ENCODE data around the gene RADX. TPM values are rescaled to one million over a fixed set of nuclear protein-coding genes. Genes with fewer than 3 reads are reported as not detected.

Gene RADX
- total and polyA plus RNA-seq, 2 of the 13 experiments (the other 11 are each of a cell fraction or from before 2014, with no cell fraction given) = 1.1 to 2.7 TPM

DNA sequence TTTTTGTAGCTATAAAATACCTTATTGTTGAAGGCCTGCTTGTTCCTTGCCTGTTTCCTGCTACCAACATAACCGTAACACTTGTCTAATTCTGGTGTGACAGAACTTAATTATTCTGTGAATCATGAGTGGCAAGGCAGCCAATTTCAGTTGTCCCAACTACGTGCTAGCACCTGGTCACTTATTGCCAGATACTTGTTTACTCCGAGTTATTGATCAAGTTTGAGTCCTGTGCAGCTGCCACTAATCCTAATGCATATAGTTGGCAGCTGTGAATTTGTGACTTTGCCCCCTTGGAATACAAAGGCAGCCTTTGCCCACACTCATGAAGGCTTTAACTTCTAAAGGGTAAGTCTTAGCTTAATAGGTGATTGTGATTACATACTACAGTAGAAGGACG, 106.9 kb downstream of the RADX start (continued):
- TF ChIP-seq ZNF510 (CRISPR knock-in tag; IDR thresholded peaks at IDR 0.05; ENCODE audit: low read depth) (no peak), ASH2L (IDR thresholded peaks at IDR 0.05; ENCODE audit: insufficient read length, low read depth, low read length) (peak; percentile 31), ZNF496 (CRISPR knock-in tag; IDR thresholded peaks at IDR 0.05; ENCODE audit: insufficient replicate concordance) (no peak), TBP (CRISPR knock-in tag; IDR thresholded peaks at IDR 0.05) (no peak), POGZ (CRISPR knock-in tag; IDR thresholded peaks at IDR 0.05) (peak; percentile 40; the same call in 1 of the 2 replicates), FIP1L1 (IDR thresholded peaks at IDR 0.05; ENCODE audit: borderline replicate concordance, insufficient read depth, low read depth, low read length) (no peak), HNF4A (CRISPR knock-in tag; IDR thresholded peaks at IDR 0.05) (peak; percentile 73), ATM (IDR thresholded peaks at IDR 0.05; ENCODE audit: borderline replicate concordance) (no peak), ZMYM4 (CRISPR knock-in tag; IDR thresholded peaks at IDR 0.05) (peak; percentile 22; the same call in 1 of the 2 replicates), ZNF333 (CRISPR knock-in tag; IDR thresholded peaks at IDR 0.05; ENCODE audit: borderline replicate concordance) (no peak), NCOA2 (CRISPR knock-in tag; IDR thresholded peaks at IDR 0.05) (peak; percentile 54; the same call in 1 of the 2 replicates), SNAPC2 (CRISPR knock-in tag; IDR thresholded peaks at IDR 0.05) (no peak), DPF2 (CRISPR knock-in tag; IDR thresholded peaks at IDR 0.05; ENCODE audit: borderline replicate concordance, low read depth) (peak; percentile 66), KDM6A (CRISPR knock-in tag; IDR thresholded peaks at IDR 0.05; ENCODE audit: low read depth) (0 out of 2 replicates have a peak, but pooled peaks have one; percentile 59)
- TF ChIP-seq, protein P1, sequence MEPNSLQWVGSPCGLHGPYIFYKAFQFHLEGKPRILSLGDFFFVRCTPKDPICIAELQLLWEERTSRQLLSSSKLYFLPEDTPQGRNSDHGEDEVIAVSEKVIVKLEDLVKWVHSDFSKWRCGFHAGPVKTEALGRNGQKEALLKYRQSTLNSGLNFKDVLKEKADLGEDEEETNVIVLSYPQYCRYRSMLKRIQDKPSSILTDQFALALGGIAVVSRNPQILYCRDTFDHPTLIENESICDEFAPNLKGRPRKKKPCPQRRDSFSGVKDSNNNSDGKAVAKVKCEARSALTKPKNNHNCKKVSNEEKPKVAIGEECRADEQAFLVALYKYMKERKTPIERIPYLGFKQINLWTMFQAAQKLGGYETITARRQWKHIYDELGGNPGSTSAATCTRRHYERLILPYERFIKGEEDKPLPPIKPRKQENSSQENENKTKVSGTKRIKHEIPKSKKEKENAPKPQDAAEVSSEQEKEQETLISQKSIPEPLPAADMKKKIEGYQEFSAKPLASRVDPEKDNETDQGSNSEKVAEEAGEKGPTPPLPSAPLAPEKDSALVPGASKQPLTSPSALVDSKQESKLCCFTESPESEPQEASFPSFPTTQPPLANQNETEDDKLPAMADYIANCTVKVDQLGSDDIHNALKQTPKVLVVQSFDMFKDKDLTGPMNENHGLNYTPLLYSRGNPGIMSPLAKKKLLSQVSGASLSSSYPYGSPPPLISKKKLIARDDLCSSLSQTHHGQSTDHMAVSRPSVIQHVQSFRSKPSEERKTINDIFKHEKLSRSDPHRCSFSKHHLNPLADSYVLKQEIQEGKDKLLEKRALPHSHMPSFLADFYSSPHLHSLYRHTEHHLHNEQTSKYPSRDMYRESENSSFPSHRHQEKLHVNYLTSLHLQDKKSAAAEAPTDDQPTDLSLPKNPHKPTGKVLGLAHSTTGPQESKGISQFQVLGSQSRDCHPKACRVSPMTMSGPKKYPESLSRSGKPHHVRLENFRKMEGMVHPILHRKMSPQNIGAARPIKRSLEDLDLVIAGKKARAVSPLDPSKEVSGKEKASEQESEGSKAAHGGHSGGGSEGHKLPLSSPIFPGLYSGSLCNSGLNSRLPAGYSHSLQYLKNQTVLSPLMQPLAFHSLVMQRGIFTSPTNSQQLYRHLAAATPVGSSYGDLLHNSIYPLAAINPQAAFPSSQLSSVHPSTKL (CRISPR knock-in tag; IDR thresholded peaks at IDR 0.05) = peak; percentile 76
- TF ChIP-seq, protein P2, sequence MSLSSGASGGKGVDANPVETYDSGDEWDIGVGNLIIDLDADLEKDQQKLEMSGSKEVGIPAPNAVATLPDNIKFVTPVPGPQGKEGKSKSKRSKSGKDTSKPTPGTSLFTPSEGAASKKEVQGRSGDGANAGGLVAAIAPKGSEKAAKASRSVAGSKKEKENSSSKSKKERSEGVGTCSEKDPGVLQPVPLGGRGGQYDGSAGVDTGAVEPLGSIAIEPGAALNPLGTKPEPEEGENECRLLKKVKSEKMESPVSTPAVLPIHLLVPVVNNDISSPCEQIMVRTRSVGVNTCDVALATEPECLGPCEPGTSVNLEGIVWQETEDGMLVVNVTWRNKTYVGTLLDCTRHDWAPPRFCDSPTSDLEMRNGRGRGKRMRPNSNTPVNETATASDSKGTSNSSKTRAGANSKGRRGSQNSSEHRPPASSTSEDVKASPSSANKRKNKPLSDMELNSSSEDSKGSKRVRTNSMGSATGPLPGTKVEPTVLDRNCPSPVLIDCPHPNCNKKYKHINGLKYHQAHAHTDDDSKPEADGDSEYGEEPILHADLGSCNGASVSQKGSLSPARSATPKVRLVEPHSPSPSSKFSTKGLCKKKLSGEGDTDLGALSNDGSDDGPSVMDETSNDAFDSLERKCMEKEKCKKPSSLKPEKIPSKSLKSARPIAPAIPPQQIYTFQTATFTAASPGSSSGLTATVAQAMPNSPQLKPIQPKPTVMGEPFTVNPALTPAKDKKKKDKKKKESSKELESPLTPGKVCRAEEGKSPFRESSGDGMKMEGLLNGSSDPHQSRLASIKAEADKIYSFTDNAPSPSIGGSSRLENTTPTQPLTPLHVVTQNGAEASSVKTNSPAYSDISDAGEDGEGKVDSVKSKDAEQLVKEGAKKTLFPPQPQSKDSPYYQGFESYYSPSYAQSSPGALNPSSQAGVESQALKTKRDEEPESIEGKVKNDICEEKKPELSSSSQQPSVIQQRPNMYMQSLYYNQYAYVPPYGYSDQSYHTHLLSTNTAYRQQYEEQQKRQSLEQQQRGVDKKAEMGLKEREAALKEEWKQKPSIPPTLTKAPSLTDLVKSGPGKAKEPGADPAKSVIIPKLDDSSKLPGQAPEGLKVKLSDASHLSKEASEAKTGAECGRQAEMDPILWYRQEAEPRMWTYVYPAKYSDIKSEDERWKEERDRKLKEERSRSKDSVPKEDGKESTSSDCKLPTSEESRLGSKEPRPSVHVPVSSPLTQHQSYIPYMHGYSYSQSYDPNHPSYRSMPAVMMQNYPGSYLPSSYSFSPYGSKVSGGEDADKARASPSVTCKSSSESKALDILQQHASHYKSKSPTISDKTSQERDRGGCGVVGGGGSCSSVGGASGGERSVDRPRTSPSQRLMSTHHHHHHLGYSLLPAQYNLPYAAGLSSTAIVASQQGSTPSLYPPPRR (CRISPR knock-in tag; IDR thresholded peaks at IDR 0.05; ENCODE audit: borderline replicate concordance) = peak; percentile 50; the same call in 1 of the 2 replicates
- TF ChIP-seq, protein P3, sequence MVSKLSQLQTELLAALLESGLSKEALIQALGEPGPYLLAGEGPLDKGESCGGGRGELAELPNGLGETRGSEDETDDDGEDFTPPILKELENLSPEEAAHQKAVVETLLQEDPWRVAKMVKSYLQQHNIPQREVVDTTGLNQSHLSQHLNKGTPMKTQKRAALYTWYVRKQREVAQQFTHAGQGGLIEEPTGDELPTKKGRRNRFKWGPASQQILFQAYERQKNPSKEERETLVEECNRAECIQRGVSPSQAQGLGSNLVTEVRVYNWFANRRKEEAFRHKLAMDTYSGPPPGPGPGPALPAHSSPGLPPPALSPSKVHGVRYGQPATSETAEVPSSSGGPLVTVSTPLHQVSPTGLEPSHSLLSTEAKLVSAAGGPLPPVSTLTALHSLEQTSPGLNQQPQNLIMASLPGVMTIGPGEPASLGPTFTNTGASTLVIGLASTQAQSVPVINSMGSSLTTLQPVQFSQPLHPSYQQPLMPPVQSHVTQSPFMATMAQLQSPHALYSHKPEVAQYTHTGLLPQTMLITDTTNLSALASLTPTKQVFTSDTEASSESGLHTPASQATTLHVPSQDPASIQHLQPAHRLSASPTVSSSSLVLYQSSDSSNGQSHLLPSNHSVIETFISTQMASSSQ (IDR thresholded peaks at IDR 0.05; ENCODE audit: low read depth) = peak; percentile 63
- TF ChIP-seq, protein P3 (CRISPR knock-in tag; IDR thresholded peaks at IDR 0.05; ENCODE audit: borderline replicate concordance) = no peak
